ENCODE data around the gene ZNF280D.

DNA sequence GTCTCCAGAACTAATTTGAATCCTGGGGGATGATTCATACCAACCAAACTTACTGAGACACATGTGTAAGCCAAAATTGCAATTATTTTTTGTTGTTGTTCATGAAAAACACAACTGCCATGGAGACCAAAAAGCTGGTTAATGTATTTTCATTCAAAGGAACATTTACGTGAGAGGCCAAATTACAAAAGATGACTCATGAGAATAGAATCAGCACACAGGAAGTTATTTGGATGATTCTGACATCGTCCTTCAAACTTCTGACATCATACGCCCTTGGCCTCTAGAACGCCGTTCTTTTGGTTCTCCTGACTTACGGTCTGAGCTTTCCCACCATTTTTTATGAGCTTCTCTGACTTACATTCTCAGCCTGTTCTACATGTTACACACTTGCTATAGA, 3.0 kb upstream of the ZNF280D start:
- TF ChIP-seq CTCF (IDR thresholded peaks at IDR 0.05; ENCODE audit: low read depth, low read length) (no peak), MAX (IDR thresholded peaks at IDR 0.05; ENCODE audit: low read depth, low read length) (no peak)

Data from NB4 (cell line).